Measurements from ENCODE around the gene SLC4A2. TPM values are rescaled to one million over a fixed set of nuclear protein-coding genes. Genes with fewer than 3 reads are reported as not detected.

SLC4A2 gene
- total RNA-seq, 1 donor from 2014 or later = 31.3 TPM

GRCh38 chr7:151091988-151092387, 32.6 kb downstream of the SLC4A2 start:
- no peak overlapping the region for H3K27ac ChIP-seq (ENCODE audit: low read depth, low read length)
- peaks cover 0 to 5% (median 0%) of the 10 kb centered on the region in 3 donors for H3K36me3 ChIP-seq (ENCODE audit: control insufficient read depth in 3 of 3, insufficient read depth in 3 of 3, low read length in 3 of 3)
- no peak overlapping the region for H3K4me3 ChIP-seq (ENCODE audit: low read length in 3 of 3)
- peaks cover 31 to 40% (median 33%) of the 10 kb centered on the region in 3 donors for H3K4me1 ChIP-seq (ENCODE audit: control insufficient read depth in 3 of 3, insufficient read depth in 3 of 3, low read length in 3 of 3)
- no peak overlapping the region for H3K9ac ChIP-seq (ENCODE audit: low read depth in 1 of 3, low read length in 3 of 3)
- no peaks in the 10 kb centered on the region for H3K9me3 ChIP-seq (ENCODE audit: control insufficient read depth in 3 of 3, low read length in 3 of 3)
- no peaks in the 10 kb centered on the region for H3K27me3 ChIP-seq (ENCODE audit: control insufficient read depth in 3 of 3, insufficient read depth in 3 of 3, low read length in 3 of 3)

GRCh38 chr7:151093748-151094147, 34.4 kb downstream of the SLC4A2 start:
- no peak overlapping the region for H3K9ac ChIP-seq (ENCODE audit: low read depth in 1 of 3, low read length in 3 of 3)
- peaks cover 0 to 5% (median 0%) of the 10 kb centered on the region in 3 donors for H3K36me3 ChIP-seq (ENCODE audit: control insufficient read depth in 3 of 3, insufficient read depth in 3 of 3, low read length in 3 of 3)
- peaks cover 19 to 28% (median 21%) of the 10 kb centered on the region in 3 donors for H3K4me1 ChIP-seq (ENCODE audit: control insufficient read depth in 3 of 3, insufficient read depth in 3 of 3, low read length in 3 of 3)
- no peaks in the 10 kb centered on the region for H3K9me3 ChIP-seq (ENCODE audit: control insufficient read depth in 3 of 3, low read length in 3 of 3)
- H3K27ac ChIP-seq (ENCODE audit: low read depth, low read length) = no peak overlapping the region
- no peaks in the 10 kb centered on the region for H3K27me3 ChIP-seq (ENCODE audit: control insufficient read depth in 3 of 3, insufficient read depth in 3 of 3, low read length in 3 of 3)
- no peak overlapping the region for H3K4me3 ChIP-seq (ENCODE audit: low read length in 3 of 3)

- H3K4me3 ChIP-seq (ENCODE audit: low read length in 3 of 3) = no peak overlapping the region
- H3K9ac ChIP-seq (ENCODE audit: low read depth in 1 of 3, low read length in 3 of 3) = no peak overlapping the region
- no peaks in the 10 kb centered on the region for H3K9me3 ChIP-seq (ENCODE audit: control insufficient read depth in 3 of 3, low read length in 3 of 3)
- H3K36me3 ChIP-seq (ENCODE audit: control insufficient read depth in 3 of 3, insufficient read depth in 3 of 3, low read length in 3 of 3) = peaks cover 0 to 5% (median 0%) of the 10 kb centered on the region in 3 donors
- H3K27me3 ChIP-seq (ENCODE audit: control insufficient read depth in 3 of 3, insufficient read depth in 3 of 3, low read length in 3 of 3) = no peaks in the 10 kb centered on the region
- H3K27ac ChIP-seq (ENCODE audit: low read depth, low read length) = no peak overlapping the region
- peaks cover 14 to 20% (median 16%) of the 10 kb centered on the region in 3 donors for H3K4me1 ChIP-seq (ENCODE audit: control insufficient read depth in 3 of 3, insufficient read depth in 3 of 3, low read length in 3 of 3)
These were observed 35.3 kb downstream of the SLC4A2 start for GRCh38 chr7:151094675-151095074.

GRCh38 chr7:151095123-151095797, 35.9 kb downstream of the SLC4A2 start:
- Histone ChIP-seq H3K4me1 (ENCODE audit: control insufficient read depth in 3 of 3, insufficient read depth in 3 of 3, low read length in 3 of 3) (peaks cover 16 to 17% (median 16%) of the 10 kb centered on the region in 3 donors), H3K9me3 (ENCODE audit: control insufficient read depth in 3 of 3, low read length in 3 of 3) (no peaks in the 10 kb centered on the region)

GRCh38 chr7:151095828-151096475, 36.6 kb downstream of the SLC4A2 start:
- Histone ChIP-seq H3K36me3 (ENCODE audit: control insufficient read depth in 3 of 3, insufficient read depth in 3 of 3, low read length in 3 of 3) (peaks cover 0 to 5% (median 0%) of the 10 kb centered on the region in 3 donors), H3K4me3 (ENCODE audit: low read length in 3 of 3) (no peak overlapping the region), H3K9me3 (ENCODE audit: control insufficient read depth in 3 of 3, low read length in 3 of 3) (no peaks in the 10 kb centered on the region), H3K9ac (ENCODE audit: low read depth in 1 of 3, low read length in 3 of 3) (no peak overlapping the region), H3K27ac (ENCODE audit: low read depth, low read length) (no peak overlapping the region), H3K4me1 (ENCODE audit: control insufficient read depth in 3 of 3, insufficient read depth in 3 of 3, low read length in 3 of 3) (peaks cover 13 to 16% (median 15%) of the 10 kb centered on the region in 3 donors), H3K27me3 (ENCODE audit: control insufficient read depth in 3 of 3, insufficient read depth in 3 of 3, low read length in 3 of 3) (no peaks in the 10 kb centered on the region)

More at GRCh38 chr7:151095123-151095797, 35.9 kb downstream of the SLC4A2 start:
- H3K36me3 ChIP-seq (ENCODE audit: control insufficient read depth in 3 of 3, insufficient read depth in 3 of 3, low read length in 3 of 3) = peaks cover 0 to 5% (median 0%) of the 10 kb centered on the region in 3 donors
- no peak overlapping the region for H3K27ac ChIP-seq (ENCODE audit: low read depth, low read length)
- H3K27me3 ChIP-seq (ENCODE audit: control insufficient read depth in 3 of 3, insufficient read depth in 3 of 3, low read length in 3 of 3) = no peaks in the 10 kb centered on the region
- no peak overlapping the region for H3K4me3 ChIP-seq (ENCODE audit: low read length in 3 of 3)
- peak overlapping the region in 2 of 3 donors; percentile 29 to 50 for H3K9ac ChIP-seq (ENCODE audit: low read depth in 1 of 3, low read length in 3 of 3)

- H3K9ac ChIP-seq (ENCODE audit: low read depth in 1 of 3, low read length in 3 of 3) = no peak overlapping the region
- peaks cover 0 to 2% (median 0%) of the 10 kb centered on the region in 3 donors for H3K36me3 ChIP-seq (ENCODE audit: control insufficient read depth in 3 of 3, insufficient read depth in 3 of 3, low read length in 3 of 3)
- peaks cover 0 to 13% (median 8%) of the 10 kb centered on the region in 3 donors for H3K4me1 ChIP-seq (ENCODE audit: control insufficient read depth in 3 of 3, insufficient read depth in 3 of 3, low read length in 3 of 3)
- no peak overlapping the region for H3K27ac ChIP-seq (ENCODE audit: low read depth, low read length)
- H3K27me3 ChIP-seq (ENCODE audit: control insufficient read depth in 3 of 3, insufficient read depth in 3 of 3, low read length in 3 of 3) = no peaks in the 10 kb centered on the region
- H3K4me3 ChIP-seq (ENCODE audit: low read length in 3 of 3) = no peak overlapping the region
- H3K9me3 ChIP-seq (ENCODE audit: control insufficient read depth in 3 of 3, low read length in 3 of 3) = no peaks in the 10 kb centered on the region
These were observed 40.3 kb downstream of the SLC4A2 start for GRCh38 chr7:151099486-151100211.

GRCh38 chr7:151100921-151101320, 41.5 kb downstream of the SLC4A2 start:
- Histone ChIP-seq H3K27me3 (ENCODE audit: control insufficient read depth in 3 of 3, insufficient read depth in 3 of 3, low read length in 3 of 3) (no peaks in the 10 kb centered on the region), H3K27ac (ENCODE audit: low read depth, low read length) (no peak overlapping the region), H3K4me1 (ENCODE audit: control insufficient read depth in 3 of 3, insufficient read depth in 3 of 3, low read length in 3 of 3) (peaks cover 0 to 12% (median 8%) of the 10 kb centered on the region in 3 donors)

GRCh38 chr7:151101621-151102396, 42.4 kb downstream of the SLC4A2 start:
- no peak overlapping the region for H3K27ac ChIP-seq (ENCODE audit: low read depth, low read length)
- H3K9me3 ChIP-seq (ENCODE audit: control insufficient read depth in 3 of 3, low read length in 3 of 3) = no peaks in the 10 kb centered on the region

More at GRCh38 chr7:151100921-151101320, 41.5 kb downstream of the SLC4A2 start:
- Histone ChIP-seq H3K9me3 (ENCODE audit: control insufficient read depth in 3 of 3, low read length in 3 of 3) (no peaks in the 10 kb centered on the region), H3K4me3 (ENCODE audit: low read length in 3 of 3) (no peak overlapping the region), H3K9ac (ENCODE audit: low read depth in 1 of 3, low read length in 3 of 3) (no peak overlapping the region), H3K36me3 (ENCODE audit: control insufficient read depth in 3 of 3, insufficient read depth in 3 of 3, low read length in 3 of 3) (no peaks in the 10 kb centered on the region)

GRCh38 chr7:151102991-151103390, 43.6 kb downstream of the SLC4A2 start:
- H3K9me3 ChIP-seq (ENCODE audit: control insufficient read depth in 3 of 3, low read length in 3 of 3) = no peaks in the 10 kb centered on the region
- peaks cover 0 to 14% (median 8%) of the 10 kb centered on the region in 3 donors for H3K4me1 ChIP-seq (ENCODE audit: control insufficient read depth in 3 of 3, insufficient read depth in 3 of 3, low read length in 3 of 3)
- H3K36me3 ChIP-seq (ENCODE audit: control insufficient read depth in 3 of 3, insufficient read depth in 3 of 3, low read length in 3 of 3) = no peaks in the 10 kb centered on the region
- H3K27me3 ChIP-seq (ENCODE audit: control insufficient read depth in 3 of 3, insufficient read depth in 3 of 3, low read length in 3 of 3) = no peaks in the 10 kb centered on the region
- no peak overlapping the region for H3K4me3 ChIP-seq (ENCODE audit: low read length in 3 of 3)
- no peak overlapping the region for H3K9ac ChIP-seq (ENCODE audit: low read depth in 1 of 3, low read length in 3 of 3)
- H3K27ac ChIP-seq (ENCODE audit: low read depth, low read length) = no peak overlapping the region

More at GRCh38 chr7:151101621-151102396, 42.4 kb downstream of the SLC4A2 start:
- no peak overlapping the region for H3K9ac ChIP-seq (ENCODE audit: low read depth in 1 of 3, low read length in 3 of 3)
- H3K4me3 ChIP-seq (ENCODE audit: low read length in 3 of 3) = no peak overlapping the region
- no peaks in the 10 kb centered on the region for H3K36me3 ChIP-seq (ENCODE audit: control insufficient read depth in 3 of 3, insufficient read depth in 3 of 3, low read length in 3 of 3)
- no peaks in the 10 kb centered on the region for H3K27me3 ChIP-seq (ENCODE audit: control insufficient read depth in 3 of 3, insufficient read depth in 3 of 3, low read length in 3 of 3)
- H3K4me1 ChIP-seq (ENCODE audit: control insufficient read depth in 3 of 3, insufficient read depth in 3 of 3, low read length in 3 of 3) = peaks cover 0 to 12% (median 8%) of the 10 kb centered on the region in 3 donors
